Trophoblast cell (in vitro differentiated cells and primary cell): ENCODE data around the gene ZNF608.

Experiments used
- DNase-seq, 2 donors: peaks; one replicate each; pipeline ENCODE4 v3.0.0-alpha.2; 2016
- H2AFZ ChIP-seq: 2 replicates; pipeline ENCODE4 v1.6.1; 2013; ENCODE audit warnings: low read length, moderate library complexity, mild to moderate bottlenecking; ENCODE audit not compliant: insufficient read depth, poor library complexity
- H2AK5ac ChIP-seq: 2 replicates; pipeline ENCODE4 v1.6.1; 2013; ENCODE audit warnings: mild to moderate bottlenecking, low read length
- H2BK120ac ChIP-seq: 2 replicates; pipeline ENCODE4 v1.6.1; 2013; ENCODE audit warnings: low read length, mild to moderate bottlenecking, moderate library complexity; ENCODE audit not compliant: insufficient read depth, poor library complexity
- H2BK12ac ChIP-seq: 2 replicates; pipeline ENCODE4 v1.6.1; 2013; ENCODE audit warnings: mild to moderate bottlenecking, low read length, moderate library complexity
- H2BK5ac ChIP-seq: 2 replicates; pipeline ENCODE4 v1.6.1; 2013; ENCODE audit warnings: low read length, low read depth, moderate library complexity, mild to moderate bottlenecking; ENCODE audit not compliant: poor library complexity
- H3K14ac ChIP-seq: 2 replicates; pipeline ENCODE4 v1.6.1; 2013; ENCODE audit warnings: mild to moderate bottlenecking, low read length
- H3K18ac ChIP-seq: 2 replicates; pipeline ENCODE4 v1.6.1; 2013; ENCODE audit warnings: mild to moderate bottlenecking, low read length
- H3K23ac ChIP-seq: 2 replicates; pipeline ENCODE4 v1.6.1; 2013; ENCODE audit warnings: low read length
- H3K27ac ChIP-seq: 2 replicates; pipeline ENCODE4 v1.5.1; 2013; ENCODE audit warnings: low read depth, mild to moderate bottlenecking, inconsistent platforms, low read length, moderate library complexity
- H3K27me3 ChIP-seq: 2 replicates; pipeline ENCODE4 v1.6.1; 2013; ENCODE audit warnings: inconsistent platforms, mild to moderate bottlenecking, low read length, moderate library complexity; ENCODE audit not compliant: insufficient read depth
- H3K36me3 ChIP-seq, 2 experiments: 1 replicate in 1 of 2; 2 replicates in 1 of 2; pipeline ENCODE4 v1.6.1; 2013; ENCODE audit warnings: low read length in 2 of 2, mild to moderate bottlenecking in 2 of 2, moderate library complexity in 1 of 2; ENCODE audit not compliant: insufficient read depth in 2 of 2, control insufficient read depth in 1 of 2
- H3K4ac ChIP-seq: 2 replicates; pipeline ENCODE4 v1.6.1; 2013; ENCODE audit warnings: low read depth, mild to moderate bottlenecking, low read length, moderate library complexity
- H3K4me1 ChIP-seq, 2 experiments: 1 replicate in 1 of 2; 2 replicates in 1 of 2; pipeline ENCODE4 v1.6.1; 2013; ENCODE audit warnings: low read length in 2 of 2, mild to moderate bottlenecking in 2 of 2, moderate library complexity in 1 of 2; ENCODE audit not compliant: insufficient read depth in 2 of 2, control insufficient read depth in 1 of 2
- H3K4me2 ChIP-seq: 2 replicates; pipeline ENCODE4 v1.6.1; 2013; ENCODE audit warnings: inconsistent platforms, mild to moderate bottlenecking, low read length, moderate library complexity
- H3K4me3 ChIP-seq: 2 replicates; pipeline ENCODE4 v1.5.1; 2013; ENCODE audit warnings: mild to moderate bottlenecking, low read depth, low read length, inconsistent platforms
- H3K79me1 ChIP-seq: one replicate; pipeline ENCODE4 v1.6.1; 2013; ENCODE audit warnings: low read length
- H3K79me2 ChIP-seq: 2 replicates; pipeline ENCODE4 v1.6.1; 2013; ENCODE audit warnings: low read length, mild to moderate bottlenecking; ENCODE audit not compliant: control insufficient read depth, insufficient read depth, poor library complexity
- H3K9ac ChIP-seq: 2 replicates; pipeline ENCODE4 v1.6.1; 2013; ENCODE audit warnings: mild to moderate bottlenecking, low read length
- H3K9me3 ChIP-seq: 2 replicates; pipeline ENCODE4 v1.6.1; 2013; ENCODE audit warnings: low read depth, mild to moderate bottlenecking, control low read depth, inconsistent platforms, low read length; ENCODE audit not compliant: insufficient read depth
- H4K12ac ChIP-seq: 2 replicates; pipeline ENCODE4 v1.6.1; 2013; ENCODE audit warnings: low read depth, mild to moderate bottlenecking, low read length, moderate library complexity
- H4K8ac ChIP-seq: 2 replicates; pipeline ENCODE4 v1.6.1; 2013; ENCODE audit warnings: low read depth, mild to moderate bottlenecking, low read length, moderate library complexity
- H4K91ac ChIP-seq: one replicate; pipeline ENCODE4 v1.6.1; 2013; ENCODE audit warnings: low read depth, mild to moderate bottlenecking, low read length, moderate library complexity
- WGBS: extraction: QIAGEN DNeasy Blood & Tissue Kit; methylation state at CpG from one replicate; pipeline ENCODE4 v1.1.7; 2013; ENCODE audit warnings: missing lambda C conversion rate; ENCODE audit not compliant: insufficient read length, insufficient coverage; ENCODE audit errors: extremely low coverage; 5-methylcytosine and 5-hydroxymethylcytosine counted together

Gene ZNF608

GRCh38 chr5:124737651-124738050, 8.8 kb downstream of the ZNF608 start:
- Histone ChIP-seq H3K4ac (no peak overlapping the region), H3K4me1 (peaks cover 8 to 22% of the 10 kb centered on the region in 2 experiments), H3K9me3 (no peaks in the 10 kb centered on the region), H3K36me3 (no peaks in the 10 kb centered on the region), H2BK120ac (no peak overlapping the region), H2BK12ac (no peak overlapping the region), H3K27ac (no peak overlapping the region), H3K79me1 (peaks cover 8% of the 10 kb centered on the region), H3K23ac (no peak overlapping the region), H2AFZ (no peak overlapping the region), H4K12ac (no peak overlapping the region), H3K18ac (no peak overlapping the region), H4K91ac (no peak overlapping the region), H3K27me3 (no peaks in the 10 kb centered on the region), H3K79me2 (no peaks in the 10 kb centered on the region), H3K4me2 (no peak overlapping the region), H4K8ac (no peak overlapping the region), H2BK5ac (no peak overlapping the region), H3K4me3 (no peak overlapping the region), H3K14ac (no peak overlapping the region), H3K9ac (no peak overlapping the region), H2AK5ac (no peak overlapping the region)
- DNase-seq = no peak
- WGBS = no CpG with 5 or more reads among the region's 1 CpG

DNA sequence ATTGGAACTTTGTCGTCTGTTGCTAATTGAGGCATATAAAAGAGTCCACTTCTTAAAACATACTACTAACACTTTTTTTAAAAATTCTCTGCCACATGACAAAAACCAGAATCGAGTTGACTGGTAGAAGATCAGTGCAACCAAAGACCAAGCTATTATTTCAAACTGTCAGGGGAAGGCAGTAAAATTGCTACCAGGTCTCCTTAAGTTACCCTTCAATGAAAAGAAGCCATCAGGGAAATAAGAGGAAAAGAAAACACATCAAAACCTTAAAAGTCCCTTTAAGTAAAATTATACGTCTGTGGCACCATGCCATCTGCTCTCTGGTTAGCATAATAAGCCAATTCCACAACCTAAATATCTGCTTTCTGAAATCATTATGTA, 9.6 kb downstream of the ZNF608 start:
- Histone ChIP-seq H3K79me2 (no peaks in the 10 kb centered on the region), H2BK12ac (no peak overlapping the region), H3K18ac (no peak overlapping the region), H3K9me3 (no peaks in the 10 kb centered on the region), H3K4me2 (no peak overlapping the region), H4K8ac (no peak overlapping the region), H2BK5ac (no peak overlapping the region), H2AK5ac (no peak overlapping the region), H3K79me1 (peaks cover 8% of the 10 kb centered on the region), H3K36me3 (no peaks in the 10 kb centered on the region), H3K27ac (no peak overlapping the region), H3K14ac (no peak overlapping the region), H2AFZ (no peak overlapping the region), H3K9ac (no peak overlapping the region), H3K23ac (no peak overlapping the region), H3K4me3 (no peak overlapping the region), H2BK120ac (no peak overlapping the region), H3K27me3 (no peaks in the 10 kb centered on the region), H4K91ac (no peak overlapping the region), H3K4me1 (peaks cover 8 to 21% of the 10 kb centered on the region in 2 experiments), H4K12ac (no peak overlapping the region), H3K4ac (no peak overlapping the region)
- DNase-seq = no peak
- WGBS = no CpG with 5 or more reads among the region's 3 CpGs

GRCh38 chr5:124736082-124736804, 10.2 kb downstream of the ZNF608 start:
- DNase-seq = no peak

DNA sequence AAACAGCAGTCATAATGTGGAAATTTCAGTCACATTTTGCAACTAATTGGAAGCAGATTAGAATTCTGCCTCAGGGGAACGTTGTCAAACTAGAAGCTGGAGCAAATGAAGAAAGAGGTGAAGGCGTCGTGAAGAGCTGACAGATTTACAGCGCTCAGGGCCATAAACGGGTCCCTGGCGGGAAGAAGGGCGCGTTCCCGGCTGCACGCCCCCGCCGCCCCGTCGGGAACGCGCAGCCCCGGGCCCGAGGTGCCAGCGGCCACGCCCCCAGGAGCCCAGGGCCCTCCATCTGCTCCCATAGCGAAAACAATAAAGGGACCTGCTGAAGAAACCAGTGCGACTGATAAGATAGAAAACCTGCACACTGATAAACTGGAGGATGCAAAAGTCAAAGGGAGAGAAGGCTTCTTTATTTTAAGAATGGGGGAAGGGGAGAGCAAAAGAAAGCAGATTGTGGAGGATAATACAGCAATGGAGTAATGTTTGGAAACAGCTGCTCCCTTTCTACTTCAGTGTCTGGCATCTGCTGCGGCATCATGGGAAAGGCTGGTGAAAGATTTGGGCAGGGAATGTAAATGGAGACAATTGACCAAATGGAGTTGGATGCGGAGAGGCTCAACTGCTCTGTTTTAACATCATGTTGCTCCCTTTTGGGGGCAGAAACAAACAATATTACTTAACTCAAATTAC, 11.1 kb downstream of the ZNF608 start:
- Histone ChIP-seq H4K8ac (no peak overlapping the region), H3K36me3 (no peaks in the 10 kb centered on the region), H3K14ac (no peak overlapping the region), H3K4me3 (no peak overlapping the region), H3K79me2 (no peaks in the 10 kb centered on the region), H3K9ac (no peak overlapping the region), H2AFZ (no peak overlapping the region), H3K18ac (no peak overlapping the region), H2AK5ac (no peak overlapping the region), H2BK5ac (no peak overlapping the region), H3K9me3 (no peaks in the 10 kb centered on the region), H2BK12ac (peak overlapping the region; percentile 65), H3K27ac (no peak overlapping the region), H3K4me1 (peaks cover 8 to 18% of the 10 kb centered on the region in 2 experiments), H3K4me2 (peak overlapping the region; percentile 55), H4K12ac (no peak overlapping the region), H2BK120ac (no peak overlapping the region), H3K23ac (no peak overlapping the region), H3K4ac (peak overlapping the region; percentile 27), H4K91ac (no peak overlapping the region), H3K79me1 (peaks cover 8% of the 10 kb centered on the region), H3K27me3 (no peaks in the 10 kb centered on the region)
- peak; percentile 20 to 79 for DNase-seq
- no CpG with 5 or more reads among the region's 24 CpGs for WGBS

More at GRCh38 chr5:124736082-124736804, 10.2 kb downstream of the ZNF608 start:
- H2AFZ ChIP-seq = no peak overlapping the region
- no peak overlapping the region for H3K23ac ChIP-seq
- H4K91ac ChIP-seq = no peak overlapping the region
- no peak overlapping the region for H3K9ac ChIP-seq
- H3K4me1 ChIP-seq = peaks cover 8 to 18% of the 10 kb centered on the region in 2 experiments
- no CpG with 5 or more reads among the region's 6 CpGs for whole genome bisulfite sequencing
- no peaks in the 10 kb centered on the region for H3K27me3 ChIP-seq
- no peak overlapping the region for H3K4ac ChIP-seq
- no peak overlapping the region for H2AK5ac ChIP-seq
- H4K8ac ChIP-seq = no peak overlapping the region
- H3K18ac ChIP-seq = no peak overlapping the region
- H3K27ac ChIP-seq = no peak overlapping the region
- no peak overlapping the region for H3K4me3 ChIP-seq
- no peak overlapping the region for H4K12ac ChIP-seq
- no peak overlapping the region for H2BK12ac ChIP-seq
- peaks cover 8% of the 10 kb centered on the region for H3K79me1 ChIP-seq
- H3K14ac ChIP-seq = no peak overlapping the region
- no peaks in the 10 kb centered on the region for H3K36me3 ChIP-seq
- H3K79me2 ChIP-seq = no peaks in the 10 kb centered on the region
- H3K9me3 ChIP-seq = no peaks in the 10 kb centered on the region
- no peak overlapping the region for H2BK120ac ChIP-seq
- no peak overlapping the region for H3K4me2 ChIP-seq
- H2BK5ac ChIP-seq = no peak overlapping the region
